Measurements from ENCODE around the gene SLC1A7.

Gene SLC1A7

GRCh38 chr1:53166366-53166765 lies 23.9 kb upstream of the SLC1A7 start:
- no peak overlapping the region for H3K27ac ChIP-seq (ENCODE audit: low read depth, low read length)
- H3F3A ChIP-seq (ENCODE audit: control insufficient read depth, insufficient read depth), result no peaks in the 10 kb centered on the region
- peaks cover 15% of the 10 kb centered on the region for H3K27me3 ChIP-seq (ENCODE audit: control insufficient read depth, low read length)
- no peaks in the 10 kb centered on the region for H3K9me2 ChIP-seq (replicated peaks; ENCODE audit: control insufficient read depth, low read length)
- H3K79me2 ChIP-seq (ENCODE audit: control insufficient read depth, low read length), result no peaks in the 10 kb centered on the region
- H3K4me3 ChIP-seq (ENCODE audit: low read length), result no peak overlapping the region
- no peaks in the 10 kb centered on the region for H3K9me3 ChIP-seq (ENCODE audit: control insufficient read depth, insufficient read depth, low read length)
- H3K36me3 ChIP-seq (ENCODE audit: control insufficient read depth, low read length), result no peaks in the 10 kb centered on the region
- no peaks in the 10 kb centered on the region for H4K20me1 ChIP-seq (ENCODE audit: control insufficient read depth, insufficient read depth, low read depth, low read length)
- TF ChIP-seq EZH2phosphoT487 (IDR thresholded peaks at IDR 0.05; ENCODE audit: borderline replicate concordance, low read length), result no peak
- TF ChIP-seq CTCF (IDR thresholded peaks at IDR 0.05; ENCODE audit: low read depth, low read length, poor library complexity, severe bottlenecking), result no peak
- no peaks in the 10 kb centered on the region for H3K4me1 ChIP-seq (ENCODE audit: control insufficient read depth, low read length)
- no peak overlapping the region for H3K4me2 ChIP-seq (ENCODE audit: low read length)

GRCh38 chr1:53165408-53165961 lies 23.0 kb upstream of the SLC1A7 start:
- no peaks in the 10 kb centered on the region for H3K9me2 ChIP-seq (replicated peaks; ENCODE audit: control insufficient read depth, low read length)
- no peak overlapping the region for H3K27ac ChIP-seq (ENCODE audit: low read depth, low read length)
- H3K36me3 ChIP-seq (ENCODE audit: control insufficient read depth, low read length), result no peaks in the 10 kb centered on the region
- H4K20me1 ChIP-seq (ENCODE audit: control insufficient read depth, insufficient read depth, low read depth, low read length), result no peaks in the 10 kb centered on the region
- H3K27me3 ChIP-seq (ENCODE audit: control insufficient read depth, low read length), result peaks cover 14% of the 10 kb centered on the region
- no peak overlapping the region for H3K4me3 ChIP-seq (ENCODE audit: low read length)
- no peaks in the 10 kb centered on the region for H3F3A ChIP-seq (ENCODE audit: control insufficient read depth, insufficient read depth)
- H3K79me2 ChIP-seq (ENCODE audit: control insufficient read depth, low read length), result no peaks in the 10 kb centered on the region
- TF ChIP-seq CTCF (IDR thresholded peaks at IDR 0.05; ENCODE audit: low read depth, low read length, poor library complexity, severe bottlenecking), result no peak
- TF ChIP-seq EZH2phosphoT487 (IDR thresholded peaks at IDR 0.05; ENCODE audit: borderline replicate concordance, low read length), result no peak
- H3K4me2 ChIP-seq (ENCODE audit: low read length), result no peak overlapping the region
- no peaks in the 10 kb centered on the region for H3K4me1 ChIP-seq (ENCODE audit: control insufficient read depth, low read length)
- no peaks in the 10 kb centered on the region for H3K9me3 ChIP-seq (ENCODE audit: control insufficient read depth, insufficient read depth, low read length)

GRCh38 chr1:53163291-53163768 lies 20.9 kb upstream of the SLC1A7 start:
- no peaks in the 10 kb centered on the region for H3K36me3 ChIP-seq (ENCODE audit: control insufficient read depth, low read length)
- H3K4me1 ChIP-seq (ENCODE audit: control insufficient read depth, low read length), result no peaks in the 10 kb centered on the region
- H3K79me2 ChIP-seq (ENCODE audit: control insufficient read depth, low read length), result no peaks in the 10 kb centered on the region
- TF ChIP-seq EZH2phosphoT487 (IDR thresholded peaks at IDR 0.05; ENCODE audit: borderline replicate concordance, low read length) (no peak), CTCF (IDR thresholded peaks at IDR 0.05; ENCODE audit: low read depth, low read length, poor library complexity, severe bottlenecking) (no peak)
- no peaks in the 10 kb centered on the region for H4K20me1 ChIP-seq (ENCODE audit: control insufficient read depth, insufficient read depth, low read depth, low read length)
- H3F3A ChIP-seq (ENCODE audit: control insufficient read depth, insufficient read depth), result no peaks in the 10 kb centered on the region
- no peak overlapping the region for H3K4me3 ChIP-seq (ENCODE audit: low read length)
- no peaks in the 10 kb centered on the region for H3K9me2 ChIP-seq (replicated peaks; ENCODE audit: control insufficient read depth, low read length)
- H3K4me2 ChIP-seq (ENCODE audit: low read length), result no peak overlapping the region
- no peak overlapping the region for H3K27ac ChIP-seq (ENCODE audit: low read depth, low read length)
- H3K27me3 ChIP-seq (ENCODE audit: control insufficient read depth, low read length), result peaks cover 14% of the 10 kb centered on the region
- no peaks in the 10 kb centered on the region for H3K9me3 ChIP-seq (ENCODE audit: control insufficient read depth, insufficient read depth, low read length)
